NCI-H2171 (cell line): ENCODE results near the gene ATP1A3.
"Not testable (repeated sequence)": the region's sequence is repeated elsewhere in the genome, so short reads cannot be mapped to it uniquely, and the experiment has no call there.

ENCODE experiments used
- DNase-seq: peaks from one replicate; lab custom pipeline; 2025; lab: John Stamatoyannopoulos, UW

The ATP1A3 gene

GRCh38 chr19:41945135-41945766, 48.8 kb downstream of the ATP1A3 start:
- no peak for DNase-seq

DNA sequence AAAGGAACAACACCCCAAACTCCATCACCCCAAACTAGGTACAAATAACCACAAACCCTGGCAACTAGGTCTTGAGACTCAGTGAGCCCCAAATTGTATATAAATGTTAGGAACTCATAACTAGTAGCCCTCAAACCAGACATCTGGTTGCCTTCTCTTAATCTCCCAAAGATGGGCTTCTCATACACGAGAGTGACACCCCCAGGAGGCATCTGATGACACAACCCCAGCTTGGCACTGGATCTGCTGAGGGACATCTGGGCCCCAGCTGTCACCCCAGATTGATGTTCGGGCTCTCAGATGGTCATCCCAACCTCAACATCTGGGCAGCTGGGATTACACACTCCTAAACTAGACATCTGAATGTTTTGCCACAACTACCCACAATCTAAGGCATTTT, 49.7 kb downstream of the ATP1A3 start:
- no peak for DNase-seq

- DNase-seq, result no peak
These were observed 52.4 kb downstream of the ATP1A3 start for GRCh38 chr19:41941410-41942202.

DNA sequence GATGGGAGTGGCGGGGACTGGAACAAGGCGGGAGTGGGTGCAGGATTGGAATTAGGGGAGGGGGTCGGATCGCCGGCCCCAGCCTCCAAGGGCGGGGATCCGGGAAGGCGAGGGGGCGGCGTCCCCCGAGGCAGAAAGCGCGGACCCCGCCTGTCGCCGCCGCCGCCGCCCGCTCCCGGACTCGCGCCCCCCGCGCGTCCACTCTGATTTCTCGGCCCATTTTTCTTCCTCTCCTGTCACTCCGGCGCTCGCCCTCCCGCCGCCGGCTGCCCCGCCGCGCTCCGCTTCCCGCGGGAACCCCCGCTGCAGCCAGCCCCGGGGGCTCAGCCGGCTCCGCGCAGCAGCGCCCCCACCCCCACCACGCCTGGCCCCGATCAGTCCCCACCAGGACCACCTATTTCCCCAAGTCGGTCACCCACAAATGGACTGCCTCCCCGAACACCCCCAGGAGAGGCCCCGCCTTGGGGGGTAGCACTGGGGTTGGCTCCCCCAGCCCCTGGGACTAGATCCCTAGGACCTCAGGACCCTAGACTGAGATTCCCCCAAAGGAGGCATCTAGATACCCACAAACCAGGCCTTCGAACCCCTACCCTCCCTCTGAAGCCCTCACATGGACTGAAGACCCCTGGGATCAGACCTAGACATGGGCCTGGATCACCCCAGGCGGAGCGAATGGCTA, 53.2 kb downstream of the ATP1A3 start:
- DNase-seq, result no peak

DNA sequence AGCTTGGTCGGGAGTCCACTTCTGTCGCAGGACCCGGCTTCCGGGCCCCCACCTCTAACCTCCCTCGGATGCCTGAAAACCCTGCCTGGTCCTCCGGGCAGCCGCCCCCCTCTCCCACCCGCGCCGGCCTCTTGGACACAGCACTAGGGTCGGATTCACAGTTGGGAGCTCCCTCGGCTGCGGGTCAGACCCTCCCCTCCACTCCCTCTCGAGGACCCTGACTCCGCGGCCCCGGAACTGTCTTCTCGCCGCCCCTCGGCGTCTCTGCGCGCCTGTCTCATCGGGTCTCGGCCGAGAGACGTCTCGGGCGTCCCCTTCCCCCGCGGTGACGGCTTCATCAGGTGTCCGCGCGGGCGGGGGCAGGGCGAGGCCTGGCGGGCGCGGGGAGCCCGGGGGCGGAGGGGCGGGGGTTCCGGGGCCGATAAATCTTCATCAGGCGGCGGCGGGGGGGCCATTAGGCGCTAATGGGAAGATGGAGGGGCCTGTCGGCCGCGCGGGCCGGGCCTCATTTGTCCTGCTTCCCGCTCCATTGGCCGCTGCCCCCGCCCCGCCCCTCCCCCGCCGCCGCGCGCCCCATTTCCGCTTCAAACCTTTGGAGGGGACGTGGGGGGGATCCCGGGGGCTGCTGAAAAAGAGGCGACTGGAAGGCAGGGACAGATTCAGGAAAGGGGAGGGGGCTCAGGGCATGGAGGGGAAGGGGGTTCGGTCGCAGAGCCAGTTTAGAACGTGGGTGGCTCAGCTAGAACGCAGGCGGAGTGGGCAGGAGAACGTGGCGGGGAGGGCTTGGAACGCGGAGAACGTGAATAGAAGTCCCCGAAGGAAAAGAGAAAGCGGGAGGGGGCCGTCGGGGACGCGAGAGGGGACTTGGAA, 53.9 kb downstream of the ATP1A3 start:
- no peak for DNase-seq

- DNase-seq, result not testable (repeated sequence)
These were observed 54.8 kb downstream of the ATP1A3 start for GRCh38 chr19:41939209-41939608.

- no peak for DNase-seq
These were observed 56.2 kb downstream of the ATP1A3 start for GRCh38 chr19:41937525-41938468.

GRCh38 chr19:41936961-41937360, 57.1 kb downstream of the ATP1A3 start:
- DNase-seq, result no peak

DNA sequence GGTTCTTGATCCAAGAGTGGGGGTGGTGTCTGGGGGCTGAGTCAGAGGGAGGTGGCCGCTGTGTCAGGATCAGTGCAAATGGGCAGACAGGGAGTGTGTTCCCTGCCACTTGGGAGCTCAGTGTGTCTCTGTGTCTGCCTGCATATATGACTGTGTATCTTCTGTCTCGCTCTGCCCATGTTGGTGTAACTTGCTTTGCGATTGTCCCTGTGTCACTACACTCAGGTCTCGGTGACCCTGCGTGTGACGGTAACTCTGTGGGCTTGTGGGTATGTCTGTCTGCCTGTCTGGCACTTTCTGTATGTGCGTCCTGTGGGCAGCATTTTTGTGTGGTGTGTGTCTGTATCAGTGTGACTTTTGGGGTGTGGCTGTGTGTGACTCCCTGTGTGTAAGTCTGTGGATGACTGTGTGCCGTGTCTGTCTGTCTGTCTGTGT, 57.6 kb downstream of the ATP1A3 start:
- no peak for DNase-seq

- no peak for DNase-seq
These were observed 58.1 kb downstream of the ATP1A3 start for GRCh38 chr19:41935760-41936415.

- DNase-seq, result no peak
These were observed 59.1 kb downstream of the ATP1A3 start for GRCh38 chr19:41934849-41935374.

DNA sequence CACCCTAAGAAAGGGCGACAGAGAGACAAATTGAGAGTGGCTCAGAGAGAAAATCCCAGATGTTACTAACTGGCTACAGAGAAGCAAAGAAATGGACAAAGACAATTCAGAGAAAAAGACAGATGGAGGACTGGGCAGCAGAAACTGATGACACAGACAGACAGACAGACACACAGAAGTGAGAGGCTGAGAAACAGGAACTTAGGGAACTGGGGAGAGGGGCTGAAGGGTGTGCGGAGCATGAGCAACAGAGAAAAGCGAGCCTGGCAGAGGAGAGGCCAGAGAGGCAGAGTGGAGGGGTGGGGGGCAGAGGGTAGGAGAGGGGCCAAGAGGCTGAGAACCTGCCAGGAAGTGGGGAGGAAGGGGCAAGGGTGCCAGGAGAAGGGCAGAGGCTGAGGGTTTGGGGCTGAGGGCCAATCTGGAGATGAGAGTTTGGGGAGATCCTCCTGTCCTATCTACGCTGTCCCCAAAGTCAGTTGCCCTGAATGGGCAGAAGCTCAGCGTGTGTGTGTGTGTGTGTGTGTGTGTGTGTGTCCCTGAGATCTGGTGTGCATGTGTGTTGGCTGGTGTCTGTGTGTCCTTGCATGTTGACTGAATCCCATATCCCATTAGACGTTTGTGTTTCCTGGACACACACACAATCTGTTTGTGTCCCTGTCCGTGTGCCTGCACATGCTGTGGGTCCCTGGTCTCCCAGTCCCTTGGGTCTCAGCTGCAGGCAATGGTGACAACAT, 60.2 kb downstream of the ATP1A3 start:
- DNase-seq, result no peak

DNA sequence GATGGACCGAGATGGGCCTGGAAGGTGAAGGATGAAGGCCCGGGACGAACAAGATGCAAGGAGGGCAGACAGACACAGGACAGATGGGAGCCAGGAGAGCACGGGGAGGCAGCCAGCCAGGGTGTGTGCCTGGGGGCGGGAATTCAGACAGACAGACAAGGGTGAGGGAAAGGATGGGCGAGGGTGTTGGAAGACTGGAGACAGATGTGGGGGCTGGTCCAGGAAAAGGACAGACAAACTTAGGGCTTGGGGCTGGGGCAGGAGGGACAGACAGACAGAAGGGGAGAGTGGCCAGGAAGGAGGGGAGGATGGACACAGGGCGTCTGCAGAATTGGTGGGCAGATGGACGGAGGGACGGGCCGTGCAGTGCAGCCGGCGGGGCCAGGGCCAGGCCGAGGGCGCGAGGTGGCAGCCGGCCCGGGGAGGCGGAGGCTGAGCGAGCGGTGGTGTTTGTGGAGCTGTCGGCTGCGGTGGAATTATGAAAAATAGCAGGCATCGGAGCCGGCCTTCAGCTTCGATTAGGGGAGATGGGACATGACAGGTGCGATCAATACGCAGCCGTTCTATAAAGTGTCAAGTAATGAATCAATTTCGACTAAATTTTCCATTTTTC, 61.2 kb downstream of the ATP1A3 start:
- DNase-seq, result peak; percentile 47

DNA sequence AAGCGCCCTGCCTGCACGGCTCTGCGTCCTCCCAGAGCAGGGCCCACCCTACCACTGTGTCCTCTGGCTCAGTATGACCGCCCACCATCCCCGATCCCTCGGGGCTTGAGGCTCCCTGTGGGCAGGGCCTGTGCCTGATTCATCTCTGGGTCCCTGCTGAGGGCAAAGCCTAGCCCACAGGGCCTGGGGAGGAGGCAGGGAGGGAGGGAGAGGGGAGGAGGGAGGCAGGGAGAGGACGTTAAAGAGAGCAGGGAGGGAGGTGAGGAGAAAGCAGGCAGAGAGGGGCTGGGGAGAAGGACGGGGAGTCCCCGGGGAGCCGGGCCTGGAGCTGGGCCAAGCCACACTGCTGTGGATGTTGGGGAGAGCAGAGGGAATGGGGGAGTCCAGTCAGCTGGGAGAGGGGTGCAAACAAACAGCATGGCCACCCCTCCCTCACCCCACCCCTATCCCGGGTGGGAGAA, 61.7 kb downstream of the ATP1A3 start:
- DNase-seq, result peak; percentile 51

DNA sequence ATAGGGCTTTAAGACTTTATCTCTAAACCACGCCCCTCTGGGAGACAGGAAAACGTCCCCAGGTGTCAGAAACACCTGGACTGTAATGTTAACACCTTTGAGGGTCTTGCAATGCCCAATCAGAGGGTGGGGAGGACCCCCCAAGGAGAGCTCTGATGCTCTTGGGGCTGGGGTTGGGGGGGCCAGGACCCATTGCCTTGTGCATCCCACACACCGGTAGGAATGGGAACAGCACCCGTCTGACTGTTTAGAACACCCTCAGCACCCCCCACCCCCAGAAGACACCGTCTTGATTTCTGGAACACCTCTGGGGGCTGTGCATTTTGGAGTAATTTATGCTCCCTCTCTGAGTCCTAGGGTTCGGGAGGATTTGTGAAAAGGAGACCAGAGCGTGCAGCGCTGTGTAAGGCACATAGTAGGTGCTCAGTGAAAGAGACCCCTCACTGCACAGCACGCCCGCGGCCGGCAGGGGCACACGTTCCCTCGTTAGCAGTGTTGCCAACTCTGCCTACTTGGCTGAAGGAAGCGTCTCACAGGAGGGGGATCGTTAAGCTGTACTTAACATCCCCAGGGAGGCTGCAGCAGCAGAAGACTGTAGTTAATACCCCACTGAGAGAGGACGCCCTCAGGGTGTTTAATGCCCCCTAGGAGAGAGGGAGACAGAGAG, 63.0 kb downstream of the ATP1A3 start:
- peak; percentile 18 for DNase-seq

- DNase-seq, result no peak
These were observed 63.7 kb downstream of the ATP1A3 start for GRCh38 chr19:41930322-41930722.

- DNase-seq, result no peak
These were observed 64.4 kb downstream of the ATP1A3 start for GRCh38 chr19:41929536-41930071.
